HFF-Myc (cell line): Measurements from ENCODE around the gene SLC18B1.
A peak's percentile ranks its signal among the peaks of the same experiment; 100 is the strongest.
"Not testable (repeated sequence)": the region's sequence is repeated elsewhere in the genome, so short reads cannot be mapped to it uniquely, and the experiment has no call there.

Source experiments
- DNase-seq: peaks from one replicate; pipeline ENCODE4 v3.0.0-alpha.2; 2011; ENCODE audit warnings: low read depth; ENCODE audit errors: extremely low read depth
- H3K4me3 ChIP-seq: replicated peaks from 2 replicates; pipeline ENCODE4 v1.5.1; 2011; ENCODE audit warnings: low read depth, mild to moderate bottlenecking, control low read depth, low read length
- TF ChIP-seq, protein P1 (sequence below): IDR thresholded peaks from 2 replicates; pipeline ENCODE4 v1.5.1; 2012; ENCODE audit warnings: mild to moderate bottlenecking, low read depth, low read length, control low read depth; ENCODE audit errors: missing control alignments

The SLC18B1 gene

DNA sequence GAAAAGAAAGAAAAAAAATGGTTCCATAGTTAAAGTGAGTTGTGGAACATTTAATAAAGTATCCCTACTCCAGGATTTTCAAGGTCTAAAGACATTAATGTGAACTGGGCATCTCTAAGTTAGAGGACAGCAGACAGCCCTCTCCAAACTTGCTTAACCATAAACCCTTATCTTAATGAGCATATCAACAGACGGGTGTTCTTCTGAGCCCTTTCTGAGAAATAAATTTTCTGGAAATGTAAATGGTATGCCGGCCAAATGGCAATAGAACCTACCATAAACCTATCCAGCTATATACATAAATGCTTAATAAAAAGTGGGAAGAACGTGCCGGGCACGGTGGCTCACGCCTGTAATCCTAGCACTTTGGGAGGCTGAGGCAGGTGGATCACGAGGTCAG lies 12.5 kb downstream of the SLC18B1 start:
- DNase-seq: no peak
- no peak overlapping the region for H3K4me3 ChIP-seq
- TF ChIP-seq, protein P1, sequence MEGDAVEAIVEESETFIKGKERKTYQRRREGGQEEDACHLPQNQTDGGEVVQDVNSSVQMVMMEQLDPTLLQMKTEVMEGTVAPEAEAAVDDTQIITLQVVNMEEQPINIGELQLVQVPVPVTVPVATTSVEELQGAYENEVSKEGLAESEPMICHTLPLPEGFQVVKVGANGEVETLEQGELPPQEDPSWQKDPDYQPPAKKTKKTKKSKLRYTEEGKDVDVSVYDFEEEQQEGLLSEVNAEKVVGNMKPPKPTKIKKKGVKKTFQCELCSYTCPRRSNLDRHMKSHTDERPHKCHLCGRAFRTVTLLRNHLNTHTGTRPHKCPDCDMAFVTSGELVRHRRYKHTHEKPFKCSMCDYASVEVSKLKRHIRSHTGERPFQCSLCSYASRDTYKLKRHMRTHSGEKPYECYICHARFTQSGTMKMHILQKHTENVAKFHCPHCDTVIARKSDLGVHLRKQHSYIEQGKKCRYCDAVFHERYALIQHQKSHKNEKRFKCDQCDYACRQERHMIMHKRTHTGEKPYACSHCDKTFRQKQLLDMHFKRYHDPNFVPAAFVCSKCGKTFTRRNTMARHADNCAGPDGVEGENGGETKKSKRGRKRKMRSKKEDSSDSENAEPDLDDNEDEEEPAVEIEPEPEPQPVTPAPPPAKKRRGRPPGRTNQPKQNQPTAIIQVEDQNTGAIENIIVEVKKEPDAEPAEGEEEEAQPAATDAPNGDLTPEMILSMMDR: no peak

DNA sequence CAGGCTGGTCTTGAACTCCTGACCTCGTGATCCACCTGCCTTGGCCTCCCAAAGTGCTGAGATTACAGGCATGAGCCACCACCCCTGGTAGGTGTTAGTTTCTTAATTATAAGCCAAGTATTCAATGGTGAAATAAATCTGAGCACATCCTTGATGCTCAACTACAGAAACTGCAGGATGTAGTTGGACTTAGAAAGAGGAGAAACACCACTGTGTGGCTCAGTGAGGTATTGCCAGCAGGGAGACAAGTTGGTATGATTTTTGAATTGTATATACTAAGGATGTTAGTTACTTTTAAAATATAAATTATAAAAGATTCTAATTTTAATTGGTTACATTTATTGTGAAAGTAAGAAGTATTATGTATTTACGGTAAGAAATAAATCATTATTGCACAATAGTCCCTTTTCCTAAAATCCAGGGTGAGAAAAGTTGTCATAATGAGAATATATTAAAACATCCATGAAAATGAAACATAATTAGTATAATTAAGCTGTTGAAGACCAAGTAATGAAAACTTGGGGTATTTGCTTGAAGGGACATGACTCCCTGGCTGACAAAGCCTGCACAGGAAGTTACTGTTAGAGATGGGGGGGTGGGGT lies 17.6 kb downstream of the SLC18B1 start:
- TF ChIP-seq, protein P1: peak; percentile 17
- no peak overlapping the region for H3K4me3 ChIP-seq
- no peak for DNase-seq

DNA sequence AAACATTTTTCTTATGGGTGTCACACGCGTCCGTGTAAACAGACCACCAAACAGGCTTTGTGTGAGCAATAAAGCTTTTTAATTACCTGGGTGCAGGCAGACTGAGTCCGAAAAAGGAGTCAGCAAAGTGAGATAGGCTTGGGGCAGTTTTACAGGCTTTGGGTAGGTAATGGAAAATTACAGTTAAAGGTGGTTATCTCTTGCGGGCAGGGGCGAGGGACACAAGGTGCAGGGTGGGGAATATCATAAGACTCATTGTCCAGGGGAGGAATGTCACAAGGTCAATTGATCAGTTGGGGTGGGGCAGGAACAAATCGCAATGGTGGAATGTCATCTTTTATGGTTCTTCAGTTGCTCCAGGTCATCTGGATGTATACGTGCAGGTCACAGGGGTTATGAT lies 20.6 kb downstream of the SLC18B1 start:
- not testable (repeated sequence) for H3K4me3 ChIP-seq, DNase-seq

DNA sequence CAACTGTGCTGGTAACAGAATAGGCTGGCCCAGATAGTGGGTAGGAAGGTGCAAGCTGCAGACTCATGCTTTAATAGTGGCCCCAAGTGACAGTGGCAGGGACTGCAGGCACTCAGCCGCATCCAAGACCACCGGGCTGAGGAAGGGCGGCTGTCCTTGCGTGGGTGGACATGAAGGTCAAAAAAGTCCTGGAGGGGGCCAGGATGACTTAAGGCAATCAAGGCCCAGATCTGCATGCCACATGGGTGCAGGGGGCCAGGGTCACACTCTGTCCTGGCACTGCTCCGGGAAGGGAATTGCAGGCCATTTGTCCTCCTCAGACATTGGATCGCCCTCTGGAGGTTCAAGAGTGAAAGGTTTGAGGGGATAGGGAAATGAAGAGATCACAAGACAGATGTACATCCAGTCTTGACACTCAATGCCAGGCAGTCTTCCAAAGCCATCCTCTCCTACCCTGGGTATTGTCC lies 30.4 kb downstream of the SLC18B1 start:
- TF ChIP-seq, protein P1: peak; percentile 34
- H3K4me3 ChIP-seq: no peak overlapping the region
- DNase-seq: no peak

DNA sequence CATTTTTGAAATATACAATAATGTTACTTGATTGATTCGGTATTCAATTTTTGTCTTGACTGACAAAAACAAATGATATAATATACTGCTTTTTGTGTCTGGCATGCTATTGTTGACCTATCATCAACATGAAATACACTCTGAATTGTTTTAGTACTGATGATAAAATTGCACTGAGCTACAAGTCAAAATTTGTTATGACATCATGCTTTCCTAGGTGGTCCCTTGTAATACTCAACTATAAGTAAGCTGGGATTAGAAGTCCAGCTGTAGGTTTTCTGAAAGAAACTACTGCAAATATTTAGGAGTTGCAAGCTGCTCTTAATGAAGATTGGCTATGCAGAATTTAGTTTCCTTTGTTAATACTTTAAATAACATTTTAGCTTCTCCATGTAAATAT lies 32.9 kb downstream of the SLC18B1 start:
- no peak for DNase-seq
- H3K4me3 ChIP-seq: no peak overlapping the region
- TF ChIP-seq, protein P1: no peak

DNA sequence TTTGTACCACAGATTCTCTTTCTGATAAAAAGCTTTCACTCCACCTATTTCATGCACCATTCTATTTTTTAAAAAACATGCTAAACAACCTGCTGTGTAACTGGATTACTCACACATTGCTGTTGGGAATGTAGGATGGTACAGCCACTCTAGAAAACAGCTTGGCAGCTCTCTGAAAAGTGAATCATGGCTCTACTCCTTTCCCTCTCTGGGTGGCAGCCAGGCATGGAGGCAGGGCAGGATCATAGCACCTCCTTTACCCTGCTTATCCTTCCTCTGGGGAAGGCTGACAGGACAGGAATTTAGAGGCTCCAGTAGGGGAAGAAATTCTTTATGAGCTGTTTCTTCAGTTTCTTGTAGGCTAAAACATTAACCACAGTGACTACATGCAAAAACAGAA lies 34.1 kb downstream of the SLC18B1 start:
- no peak for DNase-seq
- TF ChIP-seq, protein P1: no peak
- no peak overlapping the region for H3K4me3 ChIP-seq

DNA sequence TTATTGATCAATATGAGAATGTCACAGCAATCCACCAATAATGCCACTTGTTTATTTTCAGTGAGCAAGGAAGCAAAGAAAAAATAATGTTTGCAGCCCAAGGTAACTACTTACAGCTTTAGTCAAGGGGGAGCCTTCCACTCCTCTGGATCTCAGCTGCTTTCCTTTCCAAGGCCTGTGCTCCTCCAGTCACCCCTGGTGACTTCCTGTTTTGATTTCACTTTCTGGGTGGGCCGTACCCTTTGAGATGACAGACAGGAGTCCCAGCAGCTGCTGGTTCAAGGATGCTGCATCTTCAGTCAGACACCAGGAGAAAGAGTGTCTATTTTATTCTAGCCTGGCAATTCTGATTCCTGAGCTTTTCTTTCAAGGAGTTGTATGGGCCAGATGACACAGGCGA lies 35.2 kb downstream of the SLC18B1 start:
- no peak for DNase-seq
- TF ChIP-seq, protein P1: no peak
- H3K4me3 ChIP-seq: no peak overlapping the region
